GM20000 (cell line): ENCODE data around the gene MAP7D1.
A peak's percentile ranks its signal among the peaks of the same experiment; 100 is the strongest.

ENCODE experiments used
- DNase-seq: peaks from one replicate; pipeline ENCODE4 v3.0.0; 2012; ENCODE audit warnings: low spot score
- TF ChIP-seq, protein P1 (sequence below): IDR thresholded peaks from 2 replicates; pipeline ENCODE4 v1.5.1; 2012; ENCODE audit warnings: mild to moderate bottlenecking, control low read depth; ENCODE audit errors: extremely low read depth, missing control alignments

MAP7D1 gene

DNA sequence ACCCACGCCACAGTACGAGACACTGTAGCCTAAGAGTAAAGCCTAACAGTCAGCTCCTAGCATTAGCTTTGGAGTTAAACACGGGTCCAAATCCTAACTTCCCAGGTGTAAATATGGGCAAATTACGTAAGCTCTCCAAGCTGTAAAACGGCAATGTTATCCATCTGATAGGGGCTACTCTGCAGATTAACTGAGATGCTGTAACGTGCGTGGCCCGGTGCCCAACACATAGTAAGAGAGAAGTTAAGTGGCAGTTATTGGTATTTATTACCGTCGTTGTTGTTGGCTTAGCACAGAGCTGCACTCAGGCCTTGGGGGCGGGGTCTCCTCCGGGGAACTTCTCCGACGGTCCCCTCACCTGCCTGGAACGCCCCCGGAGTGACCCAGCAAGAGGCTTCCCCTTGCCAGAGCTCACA is 7.1 kb upstream of the MAP7D1 start:
- DNase-seq, result no peak
- TF ChIP-seq, protein P1, sequence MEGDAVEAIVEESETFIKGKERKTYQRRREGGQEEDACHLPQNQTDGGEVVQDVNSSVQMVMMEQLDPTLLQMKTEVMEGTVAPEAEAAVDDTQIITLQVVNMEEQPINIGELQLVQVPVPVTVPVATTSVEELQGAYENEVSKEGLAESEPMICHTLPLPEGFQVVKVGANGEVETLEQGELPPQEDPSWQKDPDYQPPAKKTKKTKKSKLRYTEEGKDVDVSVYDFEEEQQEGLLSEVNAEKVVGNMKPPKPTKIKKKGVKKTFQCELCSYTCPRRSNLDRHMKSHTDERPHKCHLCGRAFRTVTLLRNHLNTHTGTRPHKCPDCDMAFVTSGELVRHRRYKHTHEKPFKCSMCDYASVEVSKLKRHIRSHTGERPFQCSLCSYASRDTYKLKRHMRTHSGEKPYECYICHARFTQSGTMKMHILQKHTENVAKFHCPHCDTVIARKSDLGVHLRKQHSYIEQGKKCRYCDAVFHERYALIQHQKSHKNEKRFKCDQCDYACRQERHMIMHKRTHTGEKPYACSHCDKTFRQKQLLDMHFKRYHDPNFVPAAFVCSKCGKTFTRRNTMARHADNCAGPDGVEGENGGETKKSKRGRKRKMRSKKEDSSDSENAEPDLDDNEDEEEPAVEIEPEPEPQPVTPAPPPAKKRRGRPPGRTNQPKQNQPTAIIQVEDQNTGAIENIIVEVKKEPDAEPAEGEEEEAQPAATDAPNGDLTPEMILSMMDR, result no peak

DNA sequence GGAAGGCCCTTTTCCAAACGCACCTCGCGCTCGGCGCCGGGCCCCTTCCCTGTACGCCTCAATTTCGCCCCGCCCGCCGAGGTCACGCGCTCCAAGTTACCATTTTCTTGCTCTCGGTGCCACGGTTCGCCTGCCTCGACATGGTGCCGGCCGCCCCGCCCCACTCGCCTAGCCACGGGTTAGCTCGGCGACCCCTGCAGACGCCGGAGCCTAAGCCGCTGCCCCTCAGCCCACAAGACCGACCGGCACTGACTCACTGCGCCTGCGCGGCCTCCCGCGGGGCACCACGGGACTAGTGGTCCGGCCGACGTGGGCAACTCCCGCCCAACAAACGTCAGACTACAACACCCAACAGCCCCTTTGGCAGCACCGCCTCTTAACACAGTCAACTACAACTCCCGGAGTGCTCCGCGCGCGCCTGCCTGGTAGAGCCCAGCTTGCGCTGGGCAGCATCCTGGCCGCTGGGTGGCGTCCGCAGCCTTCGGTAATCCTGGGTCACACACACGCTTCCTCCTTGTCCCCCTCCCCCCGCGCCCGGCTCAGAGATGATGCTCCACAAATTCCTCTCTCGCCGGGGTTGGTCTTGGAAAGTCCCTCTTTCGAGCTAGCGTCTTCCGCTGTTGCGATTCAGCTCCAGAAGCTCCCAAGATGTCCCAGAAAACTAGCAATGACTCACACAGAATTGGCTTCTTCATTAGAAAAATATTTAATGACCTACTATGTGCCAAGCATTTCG is 6.6 kb upstream of the MAP7D1 start, which contains the start of gene TRAPPC3:
TRAPPC3 (minus strand) TSS at position 250 of the 736 bp plus-strand sequence; CDS start at position 142, 108 bp downstream.
- DNase-seq, result peak; percentile 96

DNA sequence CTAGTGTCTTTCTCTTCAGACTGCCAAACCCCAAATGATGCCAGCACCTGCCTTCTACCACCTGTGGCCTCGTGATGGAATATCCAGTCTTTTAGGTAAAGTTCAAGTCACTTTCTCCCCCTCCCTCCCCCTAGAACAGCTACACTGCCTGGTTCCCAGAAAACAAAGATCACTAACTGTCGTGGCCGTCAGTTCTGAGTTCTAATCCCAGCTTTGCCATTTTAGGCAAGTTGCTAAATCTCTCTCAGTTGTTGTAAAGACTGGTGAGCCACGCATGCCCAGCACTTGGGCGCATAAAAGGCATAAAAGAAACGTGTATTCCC is 6.0 kb upstream of the MAP7D1 start:
- DNase-seq, result no peak
- TF ChIP-seq, protein P1, result no peak

More for the DNA sequence above, 6.6 kb upstream of the MAP7D1 start, which contains the start of gene TRAPPC3:
- TF ChIP-seq, protein P1, result peak; percentile 98

DNA sequence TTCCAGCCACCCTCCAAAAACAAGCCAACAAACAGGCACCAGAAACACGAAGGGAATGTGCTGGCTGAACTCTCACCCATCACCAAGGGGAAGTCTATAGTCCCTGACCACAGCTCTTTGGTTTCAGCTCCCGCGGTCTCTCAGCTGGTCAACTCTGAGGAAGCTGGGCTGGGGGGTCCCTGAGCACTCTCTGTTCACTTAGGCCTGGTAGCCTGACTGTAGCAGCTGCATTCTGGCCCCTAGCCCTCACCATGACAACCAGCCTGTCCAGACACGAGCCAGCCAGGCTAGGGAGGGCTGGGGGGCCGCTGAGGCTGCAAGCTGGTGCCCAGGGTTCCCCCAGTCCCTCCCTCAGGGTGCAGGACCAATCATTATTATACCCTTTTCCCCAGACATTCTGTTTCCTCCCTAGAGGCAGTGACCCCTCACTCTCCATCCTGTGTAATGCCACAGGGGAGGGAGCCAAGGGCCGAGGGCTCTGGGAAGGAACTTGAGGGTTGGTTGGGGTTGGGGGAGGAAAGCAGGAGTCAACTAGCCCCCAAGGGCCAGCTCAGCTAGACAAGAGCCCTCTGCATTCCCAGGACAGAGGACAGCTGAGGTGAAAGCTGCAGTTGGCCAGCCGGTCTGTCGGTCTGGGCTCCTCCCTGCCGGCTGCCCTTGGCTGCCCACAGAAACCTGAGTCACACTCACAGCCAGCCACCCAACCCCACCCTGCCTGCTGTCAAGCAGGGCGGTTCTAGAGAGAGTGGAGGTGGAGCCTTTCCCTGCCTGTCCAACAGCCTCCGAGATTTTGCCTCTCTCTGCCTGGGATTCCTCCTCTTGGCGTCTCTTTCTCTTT is 5.4 kb upstream of the MAP7D1 start:
- TF ChIP-seq, protein P1, result no peak
- peak; percentile 83 for DNase-seq

DNA sequence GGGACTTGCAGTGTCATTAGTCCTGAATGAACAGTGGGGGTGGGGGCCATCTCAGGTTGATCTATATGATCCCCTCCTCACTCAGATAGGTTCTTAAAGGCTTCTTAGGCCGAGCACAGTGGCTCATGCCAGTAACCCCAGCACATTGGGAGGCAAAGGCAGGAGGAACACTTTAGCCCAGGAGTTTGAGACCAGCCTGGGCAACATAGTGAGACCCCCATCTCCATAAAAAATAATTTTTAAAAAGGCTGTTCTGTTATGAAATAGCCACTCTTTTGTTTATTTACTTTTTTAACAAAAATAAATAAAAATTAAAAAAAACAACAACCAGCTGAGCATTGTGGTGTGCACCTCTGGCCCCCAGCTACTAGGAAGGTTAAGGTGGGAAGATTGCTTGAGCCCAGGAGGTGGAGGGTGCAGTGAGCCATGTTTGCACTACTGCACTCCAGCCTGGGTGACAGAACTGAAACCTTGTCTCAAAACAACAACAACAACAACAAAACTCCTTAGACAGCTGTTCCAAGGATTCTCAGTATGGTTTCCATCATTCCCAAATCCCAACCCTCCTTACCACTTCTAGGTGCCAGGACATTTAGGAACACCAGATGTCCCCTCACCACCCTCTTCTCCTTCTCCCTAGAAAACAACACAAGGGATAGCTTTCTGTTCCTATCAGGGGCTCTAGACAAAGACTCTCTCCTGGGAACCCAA is 4.7 kb upstream of the MAP7D1 start:
- no peak for DNase-seq
- TF ChIP-seq, protein P1, result no peak

DNA sequence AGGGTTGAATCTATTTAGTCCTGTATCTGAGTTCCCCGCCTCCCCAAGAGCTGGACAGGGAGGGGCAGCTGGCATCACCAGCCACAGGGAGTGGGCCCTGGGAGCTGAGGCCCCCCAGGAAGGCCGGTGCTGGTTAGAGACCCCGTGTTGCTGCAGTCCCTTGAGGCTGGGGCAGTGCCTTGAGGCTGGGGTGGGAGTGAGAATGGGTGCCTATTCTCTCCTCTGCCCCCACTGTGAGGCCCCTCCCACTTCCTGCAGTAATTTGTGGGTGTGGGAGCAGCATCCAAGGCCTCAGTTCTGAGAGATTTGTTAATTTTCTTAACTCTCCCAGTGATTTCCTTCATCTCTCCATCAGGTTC is 4.1 kb upstream of the MAP7D1 start:
- TF ChIP-seq, protein P1, result no peak
- DNase-seq, result no peak
